ENCODE data around the gene MCUR1. TPM values are rescaled to one million over a fixed set of nuclear protein-coding genes. Genes with fewer than 3 reads are reported as not detected.

Gene MCUR1
- total RNA-seq, 1 experiment from 2014 or later = 35.4 TPM

DNA sequence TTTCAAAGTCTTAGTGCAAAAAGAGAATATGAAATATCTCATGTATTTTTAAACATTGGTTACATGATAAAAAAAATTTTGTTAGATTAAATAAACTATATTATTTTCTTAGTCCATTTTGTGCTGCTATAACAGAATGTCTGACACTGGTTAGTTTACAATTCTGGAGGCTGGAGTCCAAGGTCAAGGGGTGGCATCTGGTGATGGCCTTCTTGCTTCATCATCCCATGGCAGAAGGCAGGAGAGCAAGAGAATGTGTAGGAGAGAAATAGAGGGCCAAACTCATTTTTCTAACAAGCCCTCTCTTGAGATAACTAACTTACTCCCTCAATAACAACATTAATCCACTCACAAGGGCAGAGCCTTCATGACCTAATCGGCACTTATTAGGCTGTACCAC lies 11.5 kb upstream of the MCUR1 start:
- H3K4me1 Mint-ChIP-seq = no peaks in the 10 kb centered on the region
- no peak for DNase-seq

More for the DNA sequence above, 11.5 kb upstream of the MCUR1 start:
- no peaks in the 10 kb centered on the region for H3K4me1 ChIP-seq (ENCODE audit: insufficient read depth, low read length)
- H2BK120ac ChIP-seq (ENCODE audit: low read depth, low read length, poor library complexity, severe bottlenecking) = no peak overlapping the region
- H2BK15ac ChIP-seq (ENCODE audit: low read depth, low read length) = no peak overlapping the region
- H3K27me3 ChIP-seq (ENCODE audit: insufficient read depth, low read length) = no peaks in the 10 kb centered on the region
- H2BK12ac ChIP-seq (ENCODE audit: insufficient read length, low read depth, low read length) = no peak overlapping the region
- TF ChIP-seq CTCF (conservative IDR thresholded peaks at IDR 0.05) = no peak
- H3K23ac ChIP-seq (ENCODE audit: insufficient read length, low read depth, low read length) = no peak overlapping the region
- no peak overlapping the region for H4K5ac ChIP-seq (ENCODE audit: insufficient read length, low read depth, low read length)
- no peak overlapping the region for H2BK20ac ChIP-seq (ENCODE audit: low read depth, low read length, poor library complexity, severe bottlenecking)
- H3K79me2 ChIP-seq (ENCODE audit: insufficient read depth, low read length) = no peaks in the 10 kb centered on the region
- no CpG with 5 or more reads among the region's 1 CpG for WGBS (ENCODE audit: extremely low coverage, insufficient read length, low lambda C conversion rate)
- H4K20me1 ChIP-seq (ENCODE audit: control insufficient read depth, insufficient read depth, insufficient read length) = no peaks in the 10 kb centered on the region
- H2AK5ac ChIP-seq (ENCODE audit: insufficient read length, low read length) = no peak overlapping the region
- H3K4ac ChIP-seq (ENCODE audit: low read depth, low read length) = no peak overlapping the region
- no peak overlapping the region for H3K14ac ChIP-seq (ENCODE audit: insufficient read depth, low read length)
- H3K79me1 ChIP-seq (ENCODE audit: insufficient read depth, low read depth, low read length, poor library complexity, severe bottlenecking) = no peaks in the 10 kb centered on the region
- H4K8ac ChIP-seq (replicated peaks; ENCODE audit: insufficient read length, low read depth, low read length) = no peak overlapping the region
- H3K18ac ChIP-seq (ENCODE audit: insufficient read length, low read depth, low read length) = no peak overlapping the region
- peaks cover 4 to 14% (median 7%) of the 10 kb centered on the region in 3 experiments; a peak in 4 of 7 replicates for H3K36me3 Mint-ChIP-seq (ENCODE audit: insufficient read depth in 1 of 3, low read depth in 3 of 3)
- no peak overlapping the region for H3K4me2 ChIP-seq (ENCODE audit: insufficient read depth, insufficient read length, low read length)
- H2AFZ ChIP-seq (ENCODE audit: low read length) = no peak overlapping the region
- H3T11ph ChIP-seq (ENCODE audit: low read length) = no peak overlapping the region
- H3K56ac ChIP-seq (ENCODE audit: insufficient read length, low read depth, low read length) = no peak overlapping the region
- H2BK5ac ChIP-seq (ENCODE audit: insufficient read length, low read length) = no peak overlapping the region
- H3K27ac ChIP-seq (ENCODE audit: insufficient read length, low read depth, low read length) = no peak overlapping the region
- no peaks in the 10 kb centered on the region for H3K9me3 ChIP-seq (ENCODE audit: control insufficient read depth, low read depth, low read length)
- no peak overlapping the region for H3K9ac ChIP-seq (ENCODE audit: extremely low read depth, insufficient read length, low read length)
- H3K4me3 Mint-ChIP-seq = no peak overlapping the region
- no peak overlapping the region for H3K27ac Mint-ChIP-seq
- no peak overlapping the region for H4K91ac ChIP-seq (ENCODE audit: insufficient read length, low read depth, low read length)
- peaks cover 2% of the 10 kb centered on the region; the same call in 1 of the 2 replicates for H3K27me3 Mint-ChIP-seq (ENCODE audit: low read depth)
- H3K9me3 Mint-ChIP-seq = peaks cover 10 to 20% of the 10 kb centered on the region in 2 experiments
- H3K23me2 ChIP-seq (ENCODE audit: insufficient read length, low read depth, low read length, poor library complexity, severe bottlenecking) = no peaks in the 10 kb centered on the region
